Measurements from ENCODE around the gene FIG4.

DNA sequence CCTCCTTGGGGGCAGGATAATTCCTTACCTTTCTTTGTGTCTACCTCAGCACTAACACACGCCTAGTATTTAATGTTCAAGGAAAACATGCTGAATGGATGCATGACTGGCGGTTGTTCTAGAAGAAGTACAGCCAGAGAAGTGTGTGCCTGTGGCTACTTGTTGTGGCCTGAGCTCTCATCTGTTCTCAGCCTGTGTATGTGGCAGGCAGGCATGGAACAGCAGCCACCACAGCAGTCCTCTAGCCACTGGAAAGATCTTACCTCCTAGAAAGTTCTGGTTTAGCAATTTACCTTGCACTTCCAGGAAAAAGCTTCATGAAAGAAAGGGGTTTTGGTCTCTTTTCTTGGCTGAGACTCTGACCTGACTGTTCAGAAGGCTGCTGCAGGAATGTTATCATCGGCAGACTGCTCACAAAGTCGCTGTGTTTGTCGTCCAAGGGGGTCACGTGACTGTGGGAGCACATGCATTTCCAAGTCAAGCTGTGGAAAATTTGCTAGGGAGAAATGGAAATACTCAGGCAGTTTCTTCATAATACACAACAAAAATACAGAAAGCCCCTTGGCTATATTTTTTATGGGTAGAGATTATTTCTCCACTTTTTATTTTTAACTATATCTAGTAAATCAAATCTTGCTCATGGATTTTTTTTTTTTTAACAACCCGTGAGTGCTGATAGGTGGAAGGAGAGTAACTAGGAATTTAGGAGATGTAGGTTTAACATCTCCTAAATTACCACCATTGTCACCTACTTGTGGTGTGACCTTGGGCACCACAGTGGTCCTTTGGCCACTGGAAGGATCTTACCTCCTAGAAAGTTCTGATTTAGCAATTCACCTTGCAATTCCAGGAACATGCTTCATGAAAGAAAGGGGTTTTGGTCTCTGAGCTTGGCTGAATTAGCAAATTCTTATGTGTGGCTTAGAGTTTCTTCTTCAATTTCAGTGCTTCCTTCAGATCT, 176.2 kb downstream of the FIG4 start:
- TF ChIP-seq, protein P1, sequence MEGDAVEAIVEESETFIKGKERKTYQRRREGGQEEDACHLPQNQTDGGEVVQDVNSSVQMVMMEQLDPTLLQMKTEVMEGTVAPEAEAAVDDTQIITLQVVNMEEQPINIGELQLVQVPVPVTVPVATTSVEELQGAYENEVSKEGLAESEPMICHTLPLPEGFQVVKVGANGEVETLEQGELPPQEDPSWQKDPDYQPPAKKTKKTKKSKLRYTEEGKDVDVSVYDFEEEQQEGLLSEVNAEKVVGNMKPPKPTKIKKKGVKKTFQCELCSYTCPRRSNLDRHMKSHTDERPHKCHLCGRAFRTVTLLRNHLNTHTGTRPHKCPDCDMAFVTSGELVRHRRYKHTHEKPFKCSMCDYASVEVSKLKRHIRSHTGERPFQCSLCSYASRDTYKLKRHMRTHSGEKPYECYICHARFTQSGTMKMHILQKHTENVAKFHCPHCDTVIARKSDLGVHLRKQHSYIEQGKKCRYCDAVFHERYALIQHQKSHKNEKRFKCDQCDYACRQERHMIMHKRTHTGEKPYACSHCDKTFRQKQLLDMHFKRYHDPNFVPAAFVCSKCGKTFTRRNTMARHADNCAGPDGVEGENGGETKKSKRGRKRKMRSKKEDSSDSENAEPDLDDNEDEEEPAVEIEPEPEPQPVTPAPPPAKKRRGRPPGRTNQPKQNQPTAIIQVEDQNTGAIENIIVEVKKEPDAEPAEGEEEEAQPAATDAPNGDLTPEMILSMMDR (IDR thresholded peaks at IDR 0.05): no peak
- TF ChIP-seq EZH2phosphoT487 (IDR thresholded peaks at IDR 0.05; ENCODE audit: borderline replicate concordance, low read depth) (no peak), MEF2A (IDR thresholded peaks at IDR 0.05; ENCODE audit: borderline replicate concordance, low read depth) (no peak), POLR2AphosphoS5 (IDR thresholded peaks at IDR 0.05; ENCODE audit: low read depth, low read length) (no peak), FOXJ3 (CRISPR knock-in tag; IDR thresholded peaks at IDR 0.05) (no peak), GABPA (IDR thresholded peaks at IDR 0.05; ENCODE audit: low read depth) (no peak), FOXM1 (IDR thresholded peaks at IDR 0.05; ENCODE audit: low read depth) (no peak), RAD21 (IDR thresholded peaks at IDR 0.05; ENCODE audit: low read length) (no peak), SMC3 (IDR thresholded peaks at IDR 0.05; ENCODE audit: low read depth, low read length) (no peak)
- TF ChIP-seq, protein P2, sequence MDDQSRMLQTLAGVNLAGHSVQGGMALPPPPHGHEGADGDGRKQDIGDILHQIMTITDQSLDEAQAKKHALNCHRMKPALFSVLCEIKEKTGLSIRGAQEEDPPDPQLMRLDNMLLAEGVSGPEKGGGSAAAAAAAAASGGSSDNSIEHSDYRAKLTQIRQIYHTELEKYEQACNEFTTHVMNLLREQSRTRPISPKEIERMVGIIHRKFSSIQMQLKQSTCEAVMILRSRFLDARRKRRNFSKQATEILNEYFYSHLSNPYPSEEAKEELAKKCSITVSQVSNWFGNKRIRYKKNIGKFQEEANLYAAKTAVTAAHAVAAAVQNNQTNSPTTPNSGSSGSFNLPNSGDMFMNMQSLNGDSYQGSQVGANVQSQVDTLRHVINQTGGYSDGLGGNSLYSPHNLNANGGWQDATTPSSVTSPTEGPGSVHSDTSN (IDR thresholded peaks at IDR 0.05): no peak
- TF ChIP-seq, protein P3, sequence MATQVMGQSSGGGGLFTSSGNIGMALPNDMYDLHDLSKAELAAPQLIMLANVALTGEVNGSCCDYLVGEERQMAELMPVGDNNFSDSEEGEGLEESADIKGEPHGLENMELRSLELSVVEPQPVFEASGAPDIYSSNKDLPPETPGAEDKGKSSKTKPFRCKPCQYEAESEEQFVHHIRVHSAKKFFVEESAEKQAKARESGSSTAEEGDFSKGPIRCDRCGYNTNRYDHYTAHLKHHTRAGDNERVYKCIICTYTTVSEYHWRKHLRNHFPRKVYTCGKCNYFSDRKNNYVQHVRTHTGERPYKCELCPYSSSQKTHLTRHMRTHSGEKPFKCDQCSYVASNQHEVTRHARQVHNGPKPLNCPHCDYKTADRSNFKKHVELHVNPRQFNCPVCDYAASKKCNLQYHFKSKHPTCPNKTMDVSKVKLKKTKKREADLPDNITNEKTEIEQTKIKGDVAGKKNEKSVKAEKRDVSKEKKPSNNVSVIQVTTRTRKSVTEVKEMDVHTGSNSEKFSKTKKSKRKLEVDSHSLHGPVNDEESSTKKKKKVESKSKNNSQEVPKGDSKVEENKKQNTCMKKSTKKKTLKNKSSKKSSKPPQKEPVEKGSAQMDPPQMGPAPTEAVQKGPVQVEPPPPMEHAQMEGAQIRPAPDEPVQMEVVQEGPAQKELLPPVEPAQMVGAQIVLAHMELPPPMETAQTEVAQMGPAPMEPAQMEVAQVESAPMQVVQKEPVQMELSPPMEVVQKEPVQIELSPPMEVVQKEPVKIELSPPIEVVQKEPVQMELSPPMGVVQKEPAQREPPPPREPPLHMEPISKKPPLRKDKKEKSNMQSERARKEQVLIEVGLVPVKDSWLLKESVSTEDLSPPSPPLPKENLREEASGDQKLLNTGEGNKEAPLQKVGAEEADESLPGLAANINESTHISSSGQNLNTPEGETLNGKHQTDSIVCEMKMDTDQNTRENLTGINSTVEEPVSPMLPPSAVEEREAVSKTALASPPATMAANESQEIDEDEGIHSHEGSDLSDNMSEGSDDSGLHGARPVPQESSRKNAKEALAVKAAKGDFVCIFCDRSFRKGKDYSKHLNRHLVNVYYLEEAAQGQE (IDR thresholded peaks at IDR 0.05; ENCODE audit: low read depth, low read length): no peak
- TF ChIP-seq, protein P4, sequence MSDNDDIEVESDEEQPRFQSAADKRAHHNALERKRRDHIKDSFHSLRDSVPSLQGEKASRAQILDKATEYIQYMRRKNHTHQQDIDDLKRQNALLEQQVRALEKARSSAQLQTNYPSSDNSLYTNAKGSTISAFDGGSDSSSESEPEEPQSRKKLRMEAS (IDR thresholded peaks at IDR 0.05; ENCODE audit: low read depth): no peak
